ENCODE measurements around the gene CACNB2. TPM values are rescaled to one million over a fixed set of nuclear protein-coding genes. Genes with fewer than 3 reads are reported as not detected.

CACNB2 gene
- total and polyA plus RNA-seq, 2 of the 13 experiments (the other 11 are each of a cell fraction or from before 2014, with no cell fraction given) = not detected

DNA sequence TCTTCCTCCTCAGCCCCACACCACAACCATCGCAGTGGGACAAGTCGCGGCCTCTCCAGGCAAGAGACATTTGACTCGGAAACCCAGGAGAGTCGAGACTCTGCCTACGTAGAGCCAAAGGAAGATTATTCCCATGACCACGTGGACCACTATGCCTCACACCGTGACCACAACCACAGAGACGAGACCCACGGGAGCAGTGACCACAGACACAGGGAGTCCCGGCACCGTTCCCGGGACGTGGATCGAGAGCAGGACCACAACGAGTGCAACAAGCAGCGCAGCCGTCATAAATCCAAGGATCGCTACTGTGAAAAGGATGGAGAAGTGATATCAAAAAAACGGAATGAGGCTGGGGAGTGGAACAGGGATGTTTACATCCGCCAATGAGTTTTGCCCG, 399.1 kb downstream of the CACNB2 start:
- WGBS (ENCODE audit: low lambda C conversion rate) = 92% methylated on average over 22 of the region's 22 CpGs
- ChIA-PET POLR2A (no interaction called here), CTCF (ENCODE audit: low intra/inter-chr PET ratio, low total read pairs) (no interaction called here)
- Histone ChIP-seq H3K9me3 (ENCODE audit: low read length) (no peaks in the 10 kb centered on the region), H3K4me1 (ENCODE audit: insufficient read depth, low read length) (peaks cover 10% of the 10 kb centered on the region), H3K27me3 (ENCODE audit: control insufficient read depth in 1 of 2, insufficient read depth in 2 of 2, low read length in 2 of 2) (no peaks in the 10 kb centered on the region), H3K27ac (ENCODE audit: extremely low read length, insufficient read depth, low read length) (no peak overlapping the region), H4K20me1 (ENCODE audit: insufficient read depth, low read length) (no peaks in the 10 kb centered on the region), H3K79me2 (ENCODE audit: insufficient read depth, low read length) (no peaks in the 10 kb centered on the region), H3K36me3 (replicated peaks in 1 of 2; ENCODE audit: control insufficient read depth in 1 of 2, insufficient read depth in 2 of 2, low read length in 2 of 2) (peaks cover 9 to 13% of the 10 kb centered on the region in 2 experiments), H2AFZ (ENCODE audit: low read length) (no peak overlapping the region), H3K4me2 (ENCODE audit: low read depth, low read length) (no peak overlapping the region), H3K4me3 (replicated peaks in 1 of 3; ENCODE audit: insufficient read depth in 1 of 3, low read depth in 2 of 3, low read length in 3 of 3) (no peak overlapping the region), H3K9ac (ENCODE audit: insufficient read depth, low read depth, low read length) (no peak overlapping the region)
- no TSS peak for BruUV-seq (replicated peaks)
- FAIRE-seq (no peak), DNase-seq (ENCODE audit: low spot score) (no peak), ATAC-seq (no peak)
- in situ Hi-C loops (cut with HindIII; ENCODE audit: extremely low pct_ligation_motif_present, low pct_unique_long_range_greater_than_20kb) (no loop called here), intact Hi-C loops (cut with micrococcal nuclease; ENCODE audit: unreplicated experiment) (no loop called here)
- no peak for TF ChIP-seq PLRG1 (conservative IDR thresholded peaks at IDR 0.05)
- no peak for TF ChIP-seq FOXC1 (CRISPR knock-in tag; IDR thresholded peaks at IDR 0.05; ENCODE audit: borderline replicate concordance)
- no peak for TF ChIP-seq PHF5A (CRISPR knock-in tag; IDR thresholded peaks at IDR 0.05; ENCODE audit: low read depth, unreplicated experiment)
- no peak for TF ChIP-seq EP300 (IDR thresholded peaks at IDR 0.05; ENCODE audit: low read depth in 2 of 2, low read length in 2 of 2)
- TF ChIP-seq EP300 (CRISPR knock-in tag; IDR thresholded peaks at IDR 0.05; ENCODE audit: borderline replicate concordance) = no peak
- TF ChIP-seq NBN (conservative IDR thresholded peaks at IDR 0.05) = no peak
- no peak for TF ChIP-seq ZSCAN31 (CRISPR knock-in tag; IDR thresholded peaks at IDR 0.05; ENCODE audit: low read depth)
- TF ChIP-seq, protein P1, sequence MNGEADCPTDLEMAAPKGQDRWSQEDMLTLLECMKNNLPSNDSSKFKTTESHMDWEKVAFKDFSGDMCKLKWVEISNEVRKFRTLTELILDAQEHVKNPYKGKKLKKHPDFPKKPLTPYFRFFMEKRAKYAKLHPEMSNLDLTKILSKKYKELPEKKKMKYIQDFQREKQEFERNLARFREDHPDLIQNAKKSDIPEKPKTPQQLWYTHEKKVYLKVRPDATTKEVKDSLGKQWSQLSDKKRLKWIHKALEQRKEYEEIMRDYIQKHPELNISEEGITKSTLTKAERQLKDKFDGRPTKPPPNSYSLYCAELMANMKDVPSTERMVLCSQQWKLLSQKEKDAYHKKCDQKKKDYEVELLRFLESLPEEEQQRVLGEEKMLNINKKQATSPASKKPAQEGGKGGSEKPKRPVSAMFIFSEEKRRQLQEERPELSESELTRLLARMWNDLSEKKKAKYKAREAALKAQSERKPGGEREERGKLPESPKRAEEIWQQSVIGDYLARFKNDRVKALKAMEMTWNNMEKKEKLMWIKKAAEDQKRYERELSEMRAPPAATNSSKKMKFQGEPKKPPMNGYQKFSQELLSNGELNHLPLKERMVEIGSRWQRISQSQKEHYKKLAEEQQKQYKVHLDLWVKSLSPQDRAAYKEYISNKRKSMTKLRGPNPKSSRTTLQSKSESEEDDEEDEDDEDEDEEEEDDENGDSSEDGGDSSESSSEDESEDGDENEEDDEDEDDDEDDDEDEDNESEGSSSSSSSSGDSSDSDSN (CRISPR knock-in tag; IDR thresholded peaks at IDR 0.05) = no peak
- no peak for TF ChIP-seq ZNF460 (CRISPR knock-in tag; IDR thresholded peaks at IDR 0.05; ENCODE audit: borderline replicate concordance)
- TF ChIP-seq REL (CRISPR knock-in tag; conservative IDR thresholded peaks at IDR 0.05) = no peak
